ENCODE data around the gene SYNGR3. TPM values are rescaled to one million over a fixed set of nuclear protein-coding genes. Genes with fewer than 3 reads are reported as not detected.

SYNGR3 gene
- total RNA-seq, 1 donor from 2014 or later, result 11.3 TPM

DNA sequence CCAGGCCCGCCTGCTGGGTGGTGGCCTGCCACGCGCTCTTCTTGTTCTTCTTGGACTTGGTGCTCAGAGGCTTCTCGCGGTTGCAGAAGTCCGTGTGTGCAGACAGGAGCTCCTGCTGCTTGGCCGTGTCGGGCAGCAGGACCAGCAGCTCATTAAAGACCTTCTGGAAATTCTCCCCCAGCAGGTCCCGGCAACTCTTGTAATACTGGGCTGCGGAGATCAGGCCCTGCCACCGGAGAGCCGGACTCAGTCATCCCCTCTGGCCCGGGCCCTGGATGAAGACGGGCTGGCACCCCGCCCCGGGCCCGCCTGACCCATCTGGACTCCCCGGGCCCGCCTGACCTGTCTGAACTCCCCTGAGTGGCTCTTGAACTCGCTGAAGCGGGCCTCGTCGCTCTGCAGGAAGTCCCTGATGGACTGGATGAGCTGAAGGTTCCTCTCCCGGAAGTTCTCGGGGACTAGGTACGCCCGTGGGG, 8.6 kb downstream of the SYNGR3 start:
- Mint-ChIP-seq H3K27me3 (no peaks in the 10 kb centered on the region), H3K9me3 (no peaks in the 10 kb centered on the region), H3K27ac (no peak overlapping the region), H3K36me3 (ENCODE audit: low read depth) (peaks cover 47% of the 10 kb centered on the region), H3K4me1 (peaks cover 8% of the 10 kb centered on the region), H3K4me3 (no peak overlapping the region)
- TF ChIP-seq, protein P1, sequence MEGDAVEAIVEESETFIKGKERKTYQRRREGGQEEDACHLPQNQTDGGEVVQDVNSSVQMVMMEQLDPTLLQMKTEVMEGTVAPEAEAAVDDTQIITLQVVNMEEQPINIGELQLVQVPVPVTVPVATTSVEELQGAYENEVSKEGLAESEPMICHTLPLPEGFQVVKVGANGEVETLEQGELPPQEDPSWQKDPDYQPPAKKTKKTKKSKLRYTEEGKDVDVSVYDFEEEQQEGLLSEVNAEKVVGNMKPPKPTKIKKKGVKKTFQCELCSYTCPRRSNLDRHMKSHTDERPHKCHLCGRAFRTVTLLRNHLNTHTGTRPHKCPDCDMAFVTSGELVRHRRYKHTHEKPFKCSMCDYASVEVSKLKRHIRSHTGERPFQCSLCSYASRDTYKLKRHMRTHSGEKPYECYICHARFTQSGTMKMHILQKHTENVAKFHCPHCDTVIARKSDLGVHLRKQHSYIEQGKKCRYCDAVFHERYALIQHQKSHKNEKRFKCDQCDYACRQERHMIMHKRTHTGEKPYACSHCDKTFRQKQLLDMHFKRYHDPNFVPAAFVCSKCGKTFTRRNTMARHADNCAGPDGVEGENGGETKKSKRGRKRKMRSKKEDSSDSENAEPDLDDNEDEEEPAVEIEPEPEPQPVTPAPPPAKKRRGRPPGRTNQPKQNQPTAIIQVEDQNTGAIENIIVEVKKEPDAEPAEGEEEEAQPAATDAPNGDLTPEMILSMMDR (IDR thresholded peaks at IDR 0.05), result no peak
- ATAC-seq (ENCODE audit: low read depth), result no peak
- DNase-seq, result no peak
- POLR2A ChIA-PET, result no interaction called here
- CTCF ChIA-PET, result no interaction called here
- intact Hi-C loops (cut with micrococcal nuclease), result no loop called here

DNA sequence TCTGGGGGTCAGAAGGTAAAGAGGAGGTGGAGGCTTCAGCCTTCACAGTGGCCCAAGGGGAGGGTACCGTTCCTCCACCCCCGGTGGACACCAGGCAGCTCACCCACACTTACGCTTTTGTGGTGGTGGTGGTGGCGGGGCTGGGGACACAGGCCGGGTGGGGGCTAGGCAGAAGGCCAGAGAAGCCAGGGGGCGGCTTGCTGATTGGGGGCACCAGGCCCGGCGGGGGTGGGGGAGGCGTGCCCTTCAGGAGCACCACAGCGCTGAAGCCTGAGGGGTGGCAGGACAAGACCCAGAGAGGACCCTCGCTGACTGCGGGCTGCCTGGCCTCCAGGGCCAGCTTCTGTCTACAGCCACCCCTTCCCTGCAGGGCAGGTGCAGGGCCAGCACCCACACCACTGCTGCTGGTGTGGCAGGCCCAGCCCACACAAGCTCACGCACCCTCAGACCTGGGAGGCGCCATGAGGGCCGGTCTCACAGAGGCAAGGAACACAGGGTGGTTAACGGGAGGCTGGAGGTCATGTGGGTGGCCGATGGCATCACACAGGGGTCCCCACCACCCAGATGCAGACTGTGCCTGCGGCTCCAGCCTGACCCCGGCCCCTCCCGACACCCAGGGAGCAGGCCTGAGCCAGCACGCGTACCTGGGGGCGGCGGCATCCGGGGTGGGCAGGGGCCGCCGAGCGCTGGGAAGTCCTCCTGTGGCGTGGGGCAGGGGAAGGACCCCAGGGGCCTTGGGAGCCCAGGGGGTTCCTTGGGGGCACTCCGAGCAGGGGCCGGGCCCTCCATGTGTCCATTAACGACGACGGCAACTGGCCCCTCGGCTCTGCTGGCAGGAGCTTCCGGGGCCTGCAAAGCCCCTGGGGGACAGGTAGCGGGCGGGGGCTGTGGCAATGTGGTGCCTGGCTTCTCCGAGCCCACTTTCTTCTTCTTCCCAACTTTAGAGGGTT, 9.4 kb downstream of the SYNGR3 start:
- DNase-seq (no peak), ATAC-seq (ENCODE audit: low read depth) (no peak)
- Mint-ChIP-seq H3K9me3 (no peaks in the 10 kb centered on the region), H3K27me3 (no peaks in the 10 kb centered on the region), H3K27ac (no peak overlapping the region), H3K36me3 (ENCODE audit: low read depth) (peaks cover 47% of the 10 kb centered on the region), H3K4me3 (no peak overlapping the region), H3K4me1 (peaks cover 5% of the 10 kb centered on the region)
- POLR2A ChIA-PET, result no interaction called here
- CTCF ChIA-PET, result no interaction called here
- intact Hi-C loops (cut with micrococcal nuclease), result no loop called here
- TF ChIP-seq, protein P1 (IDR thresholded peaks at IDR 0.05), result no peak

DNA sequence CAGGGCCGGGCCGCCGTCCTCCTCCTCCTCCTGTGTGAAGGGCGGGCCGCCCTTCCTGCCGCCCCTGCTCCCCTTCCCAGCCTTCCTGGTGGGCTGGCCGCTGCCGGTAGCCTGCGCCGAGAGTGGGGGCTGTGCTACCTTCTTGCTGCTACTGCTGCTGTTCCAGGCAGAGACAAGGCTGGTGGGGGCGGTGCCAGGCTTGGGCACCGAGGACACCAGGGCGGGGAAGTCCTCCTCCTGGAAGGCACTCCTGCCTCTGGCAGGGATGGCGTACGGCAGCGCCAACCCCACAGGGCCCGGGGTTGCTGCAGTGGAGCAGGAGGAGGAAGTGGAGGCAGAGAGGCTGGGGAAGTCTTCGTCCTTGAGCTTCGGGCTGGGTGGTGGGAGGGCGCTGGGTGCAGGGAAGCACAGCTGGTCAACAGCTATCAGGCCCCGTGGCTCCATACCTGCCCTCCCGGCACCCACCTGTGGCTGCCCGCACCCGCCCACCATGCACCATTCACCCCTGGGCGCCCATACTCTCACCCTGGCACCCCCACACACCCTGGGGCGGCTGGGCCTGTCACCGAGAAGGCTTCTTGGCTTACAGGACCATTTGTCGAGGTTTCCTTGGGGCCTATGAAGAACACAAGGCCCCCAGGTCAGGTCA, 10.2 kb downstream of the SYNGR3 start:
- Mint-ChIP-seq H3K9me3 (no peaks in the 10 kb centered on the region), H3K27me3 (no peaks in the 10 kb centered on the region), H3K4me3 (no peak overlapping the region), H3K4me1 (peaks cover 6% of the 10 kb centered on the region), H3K36me3 (ENCODE audit: low read depth) (peaks cover 49% of the 10 kb centered on the region), H3K27ac (no peak overlapping the region)
- CTCF ChIA-PET, result interaction anchor here (1.0 kb wide), 1 partner anchor 139 kb away, joined by 5 read pairs; no protein-coding TSS in a partner anchor
- POLR2A ChIA-PET, result interaction anchor here (1.2 kb wide), 1 partner anchor 8 kb away, joined by 3 read pairs; no protein-coding TSS in a partner anchor
- DNase-seq, result no peak
- TF ChIP-seq, protein P1 (IDR thresholded peaks at IDR 0.05), result no peak
- intact Hi-C loops (cut with micrococcal nuclease), result loop anchor here (5.0 kb wide), 1 partner anchor 502 kb away; no protein-coding TSS in a partner anchor
- ATAC-seq (ENCODE audit: low read depth), result no peak

DNA sequence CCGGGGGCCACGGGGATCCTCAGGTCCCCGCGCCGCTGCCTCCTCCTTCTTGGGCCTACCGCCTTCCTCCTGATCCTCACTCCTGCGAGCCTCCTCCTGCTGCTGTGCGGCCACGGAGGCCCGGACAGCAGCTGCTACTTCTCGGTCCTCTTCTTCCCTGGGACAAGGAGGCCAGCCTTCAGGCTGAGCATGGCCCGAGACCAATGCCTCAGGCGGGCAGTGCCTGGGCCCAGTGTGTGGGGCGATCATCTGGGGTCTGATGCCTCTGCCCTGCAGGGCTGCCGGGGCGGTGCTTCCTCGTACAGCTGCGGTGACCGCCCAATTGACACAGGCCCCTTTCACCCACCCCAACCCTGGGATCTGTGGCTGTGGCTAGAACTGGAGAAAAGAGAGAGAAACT, 11.3 kb downstream of the SYNGR3 start:
- no peak overlapping the region for H3K27ac Mint-ChIP-seq

More for the DNA sequence above, 11.3 kb downstream of the SYNGR3 start:
- intact Hi-C loops (cut with micrococcal nuclease), result loop anchor here (5.0 kb wide), 1 partner anchor 501 kb away; no protein-coding TSS in a partner anchor
- TF ChIP-seq, protein P1 (IDR thresholded peaks at IDR 0.05), result no peak
- Mint-ChIP-seq H3K27me3 (no peaks in the 10 kb centered on the region), H3K36me3 (ENCODE audit: low read depth) (peaks cover 52% of the 10 kb centered on the region), H3K4me1 (peaks cover 12% of the 10 kb centered on the region), H3K9me3 (no peaks in the 10 kb centered on the region), H3K4me3 (no peak overlapping the region)
- DNase-seq, result no peak
- ChIA-PET CTCF (interaction anchor here (1.0 kb wide), 1 partner anchor 138 kb away, joined by 5 read pairs; no protein-coding TSS in a partner anchor), POLR2A (interaction anchor here (1.2 to 1.5 kb wide), 2 partner anchors 9 to 154 kb away, joined by 3 to 5 read pairs; partner anchors contain the start of gene TRAF7)
- ATAC-seq (ENCODE audit: low read depth), result no peak

Measured in activated B cell treated with CpG ODN at 0.5 μM for 24 hours (primary cell).